Osteoblast (primary cell): ENCODE data around the gene PACSIN1. TPM values are rescaled to one million over a fixed set of nuclear protein-coding genes. Genes with fewer than 3 reads are reported as not detected.

Experiments
- DNase-seq: peaks from one replicate; pipeline ENCODE4 v3.0.0; 2011; ENCODE audit warnings: low spot score, mixed read lengths; ENCODE audit not compliant: insufficient read length; ENCODE audit errors: missing footprints
- H2AFZ ChIP-seq: 2 replicates; pipeline ENCODE4 v1.6.0; 2011; ENCODE audit warnings: mild to moderate bottlenecking, low read length
- H3K27ac ChIP-seq: 2 replicates; pipeline ENCODE4 v1.5.1; 2011; ENCODE audit warnings: mild to moderate bottlenecking, low read depth, low read length, moderate library complexity
- H3K27me3 ChIP-seq: 2 replicates; pipeline ENCODE4 v1.6.0; 2012; ENCODE audit warnings: mild to moderate bottlenecking, control low read depth, inconsistent platforms, low read length, moderate library complexity; ENCODE audit not compliant: insufficient read depth
- H3K36me3 ChIP-seq: 2 replicates; pipeline ENCODE4 v1.5.1; 2011; ENCODE audit warnings: mild to moderate bottlenecking, low read length, control low read depth, moderate library complexity; ENCODE audit not compliant: insufficient read depth
- H3K4me1 ChIP-seq: 2 replicates; pipeline ENCODE4 v1.5.1; 2011; ENCODE audit warnings: mild to moderate bottlenecking, low read length, control low read depth, moderate library complexity; ENCODE audit not compliant: insufficient read depth
- H3K4me2 ChIP-seq: 2 replicates; pipeline ENCODE4 v1.6.0; 2011; ENCODE audit warnings: mild to moderate bottlenecking, low read length; ENCODE audit not compliant: insufficient read depth
- H3K4me3 ChIP-seq: fragments of 200-600 bp; sonication (generic); 3 replicates; pipeline ENCODE4 v1.5.1; 2012; ENCODE audit warnings: mild to moderate bottlenecking, low read length, inconsistent platforms; ENCODE audit not compliant: insufficient read depth
- H3K79me2 ChIP-seq: 2 replicates; pipeline ENCODE4 v1.6.0; 2012; ENCODE audit warnings: mild to moderate bottlenecking, low read length, control low read depth, inconsistent platforms; ENCODE audit not compliant: insufficient read depth
- H3K9me3 ChIP-seq: 2 replicates; pipeline ENCODE4 v1.5.1; 2011; ENCODE audit warnings: low read depth, low read length, control low read depth
- H4K20me1 ChIP-seq: 2 replicates; pipeline ENCODE4 v1.6.0; 2012; ENCODE audit warnings: mild to moderate bottlenecking, low read length, control low read depth; ENCODE audit not compliant: insufficient read depth
- CTCF ChIP-seq: IDR thresholded peaks from 2 replicates; pipeline ENCODE4 v1.5.1; 2011; ENCODE audit warnings: mild to moderate bottlenecking, low read depth, low read length, moderate library complexity; ENCODE audit errors: extremely low read depth
- total RNA-seq: library from RNA; depleted of rRNA; stranded (reverse); fragments of >200 nt; gene quantifications from 2 replicates; pipeline ENCODE4 v1.2.3, GENCODE V29; 2012

Gene PACSIN1
- total RNA-seq, 1 donor: not detected

GRCh38 chr6:34511214-34511914 lies 45.5 kb downstream of the PACSIN1 start:
- H3K27me3 ChIP-seq: peaks cover 23% of the 10 kb centered on the region
- TF ChIP-seq CTCF: no peak
- no peak overlapping the region for H3K27ac ChIP-seq
- H3K4me1 ChIP-seq: no peaks in the 10 kb centered on the region
- H3K4me2 ChIP-seq: no peak overlapping the region
- no peaks in the 10 kb centered on the region for H3K9me3 ChIP-seq
- H3K4me3 ChIP-seq: no peak overlapping the region
- H3K79me2 ChIP-seq: no peaks in the 10 kb centered on the region
- no peak overlapping the region for H2AFZ ChIP-seq
- peak; percentile 55 for DNase-seq
- H3K36me3 ChIP-seq: no peaks in the 10 kb centered on the region
- no peaks in the 10 kb centered on the region for H4K20me1 ChIP-seq

- Histone ChIP-seq H3K4me3 (no peak overlapping the region), H3K4me2 (no peak overlapping the region), H3K4me1 (no peaks in the 10 kb centered on the region), H3K27me3 (peaks cover 23% of the 10 kb centered on the region), H3K79me2 (no peaks in the 10 kb centered on the region), H2AFZ (no peak overlapping the region), H3K9me3 (no peaks in the 10 kb centered on the region), H3K36me3 (no peaks in the 10 kb centered on the region), H4K20me1 (no peaks in the 10 kb centered on the region), H3K27ac (no peak overlapping the region)
- DNase-seq: no peak
- TF ChIP-seq CTCF: no peak
These were observed 46.2 kb downstream of the PACSIN1 start for GRCh38 chr6:34511915-34512737.

GRCh38 chr6:34512738-34513115 lies 46.9 kb downstream of the PACSIN1 start:
- H3K9me3 ChIP-seq: no peaks in the 10 kb centered on the region
- no peaks in the 10 kb centered on the region for H3K36me3 ChIP-seq
- peaks cover 23% of the 10 kb centered on the region for H3K27me3 ChIP-seq
- DNase-seq: peak; percentile 43
- no peak overlapping the region for H2AFZ ChIP-seq
- no peak for TF ChIP-seq CTCF
- H4K20me1 ChIP-seq: no peaks in the 10 kb centered on the region
- H3K4me2 ChIP-seq: no peak overlapping the region
- H3K4me1 ChIP-seq: no peaks in the 10 kb centered on the region
- no peak overlapping the region for H3K4me3 ChIP-seq
- no peak overlapping the region for H3K27ac ChIP-seq
- H3K79me2 ChIP-seq: no peaks in the 10 kb centered on the region

DNA sequence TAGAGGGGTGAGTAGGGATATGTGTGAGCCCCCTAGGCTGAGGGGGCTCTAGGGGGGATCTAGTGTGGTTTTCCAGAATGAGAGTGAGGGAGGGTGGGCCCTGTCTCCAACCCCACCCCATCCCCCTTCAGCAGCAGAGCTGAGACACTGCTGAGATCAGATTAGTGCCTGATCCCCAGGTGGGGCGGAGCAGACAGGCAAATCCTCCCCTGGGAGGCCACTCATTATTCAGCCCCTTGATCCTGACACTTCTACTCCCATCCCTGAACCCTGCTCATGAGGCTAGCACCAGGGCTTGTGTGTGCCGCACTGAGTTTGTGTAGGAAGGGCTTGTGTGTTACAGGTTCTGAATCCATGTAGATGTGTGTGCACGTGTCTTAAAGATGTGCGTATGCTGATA lies 47.8 kb downstream of the PACSIN1 start:
- no peaks in the 10 kb centered on the region for H3K36me3 ChIP-seq
- no peak for TF ChIP-seq CTCF
- no peak overlapping the region for H3K27ac ChIP-seq
- no peaks in the 10 kb centered on the region for H3K4me1 ChIP-seq
- H3K27me3 ChIP-seq: peaks cover 23% of the 10 kb centered on the region
- no peaks in the 10 kb centered on the region for H3K9me3 ChIP-seq
- no peaks in the 10 kb centered on the region for H4K20me1 ChIP-seq
- H3K4me3 ChIP-seq: no peak overlapping the region
- no peak overlapping the region for H3K4me2 ChIP-seq
- H2AFZ ChIP-seq: no peak overlapping the region
- no peak for DNase-seq
- no peaks in the 10 kb centered on the region for H3K79me2 ChIP-seq
